Transverse colon (tissue), 4 donors: Measurements from ENCODE around the gene CDCA7. TPM values are rescaled to one million over a fixed set of nuclear protein-coding genes. Genes with fewer than 3 reads are reported as not detected.

Source experiments
- DNase-seq: peaks from one replicate; pipeline ENCODE4 v3.0.0-alpha.2; 2019
- H3K27ac ChIP-seq, 4 donors: fragments of 200-600 bp; sonication (generic); 2 replicates each; pipeline ENCODE4 v1.5.1; 2016 to 2018; ENCODE audit warnings: inconsistent platforms in 4 of 4
- H3K27me3 ChIP-seq: fragments of 200-600 bp; sonication (generic); 2 replicates; pipeline ENCODE4 v1.5.1; 2017; ENCODE audit warnings: inconsistent platforms
- H3K36me3 ChIP-seq, 4 donors: fragments of 200-600 bp; sonication (generic); 2 replicates each; pipeline ENCODE4 v1.5.1; 2017 to 2019; ENCODE audit warnings: inconsistent platforms in 4 of 4
- H3K4me1 ChIP-seq, 4 donors: fragments of 200-600 bp; sonication (generic); 2 replicates each; pipeline ENCODE4 v1.5.1; 2017 to 2020; ENCODE audit warnings: inconsistent platforms in 4 of 4
- H3K4me3 ChIP-seq, 4 donors: fragments of 200-600 bp; sonication (generic); 1 replicate in 1 of 4; 2 replicates in 3 of 4; pipeline versions ENCODE4 v1.5.1 to v1.6.1; 2017 to 2019; ENCODE audit warnings: inconsistent platforms in 4 of 4
- H3K9me3 ChIP-seq, 2 donors: fragments of 200-600 bp; sonication (generic); 2 replicates each; pipeline ENCODE4 v1.5.1; 2017 to 2019; ENCODE audit warnings: inconsistent platforms in 2 of 2
- EP300 ChIP-seq: sonication (generic); formaldehyde crosslinking; IDR thresholded peaks from one replicate; pipeline ENCODE4 v1.6.1; 2017; ENCODE audit warnings: antibody characterized with exemption, low read depth
- POLR2A ChIP-seq: fragments of 450-650 bp; IDR thresholded peaks from one replicate; pipeline ENCODE4 v1.6.1; 2016; ENCODE audit warnings: antibody characterized with exemption, mild to moderate bottlenecking, moderate library complexity
- POLR2AphosphoS5 ChIP-seq, 3 donors: sonication (generic); formaldehyde crosslinking; IDR thresholded peaks; one replicate each; pipeline ENCODE4 v1.6.1; 2016; ENCODE audit warnings: antibody characterized with exemption in 3 of 3
- WGBS, 2 donors: methylation state at CpG; one replicate each; pipeline ENCODE4 v1.1.5; 2018; ENCODE audit warnings: low coverage in 1 of 2; 5-methylcytosine and 5-hydroxymethylcytosine counted together
- in situ Hi-C, 4 donors: fragments of 200-750 bp; cut with MboI; loops; one replicate each; pipeline versions ENCODE4 v1.15.0 to v1.15.1; 2017; ENCODE audit warnings: low sequenced_read_pairs in 3 of 4, low pct_ligation_motif_present in 1 of 4, low pct_unique_long_range_greater_than_20kb in 1 of 4
- intact Hi-C: fragments of 100-400 bp; cut with DNase I; formaldehyde crosslinking; loops from one replicate; pipeline ENCODE4 v1.15.1; 2023; ENCODE audit warnings: low total_unique reads
- total RNA-seq, 4 donors: library from RNA; depleted of rRNA; stranded (reverse); fragments of >200 nt; gene quantifications; one replicate each; pipeline ENCODE4 v1.1.0, GENCODE V29; 2016
- TF ChIP-seq, protein P1 (sequence below), 5 experiments: fragments of 200-600 bp in 3 of 5; fragments of 450-650 bp in 2 of 5; sonication (generic) in 3 of 5; IDR thresholded peaks; 1 replicate in 2 of 5; 2 replicates in 3 of 5; pipeline ENCODE4 v1.5.1; 2016 to 2017; ENCODE audit warnings: antibody characterized with exemption in 5 of 5, inconsistent platforms in 3 of 5, mild to moderate bottlenecking in 2 of 5, moderate library complexity in 1 of 5

CDCA7 gene
- total RNA-seq, 4 donors from 2014 or later: 5.2 to 44.4 (median 11.8) TPM

DNA sequence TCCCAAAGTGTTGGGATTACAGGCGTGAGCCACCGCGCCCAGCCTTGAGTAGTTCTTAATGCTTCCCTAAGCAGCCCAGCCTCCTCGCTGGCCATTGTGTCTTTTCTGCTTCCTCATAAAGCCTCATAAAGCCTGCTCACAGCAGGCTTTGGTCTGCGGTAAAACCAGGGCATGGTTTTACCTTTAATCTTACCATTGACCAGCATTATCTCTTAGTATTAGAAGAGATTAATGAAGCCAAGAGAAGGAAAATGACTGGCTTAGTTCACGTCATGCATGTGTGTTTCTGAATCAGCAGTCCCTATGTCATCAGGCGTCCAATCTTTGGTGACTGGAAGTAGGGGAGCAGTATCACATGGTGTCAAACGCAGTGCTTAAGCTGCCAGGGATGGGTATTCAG lies 14.9 kb upstream of the CDCA7 start:
- intact Hi-C loops: loop anchor here (5.0 kb wide), 1 partner anchor 1952 kb away; no protein-coding TSS in a partner anchor
- Histone ChIP-seq H3K9me3 (peaks cover 0 to under 1% of the 10 kb centered on the region in 2 donors), H3K4me1 (no peaks in the 10 kb centered on the region), H3K36me3 (no peaks in the 10 kb centered on the region), H3K27me3 (no peaks in the 10 kb centered on the region), H3K27ac (no peak overlapping the region), H3K4me3 (no peak overlapping the region)
- no peak for DNase-seq
- in situ Hi-C loops: no loop called here
- WGBS, 2 donors: 98% methylated on average over 8 of the region's 8 CpGs; no CpG with 5 or more reads in 1 of the 2 donors
- TF ChIP-seq POLR2A (no peak), POLR2AphosphoS5 (IDR thresholded peaks at IDR 0.05) (no peak), EP300 (no peak)
- TF ChIP-seq, protein P1, sequence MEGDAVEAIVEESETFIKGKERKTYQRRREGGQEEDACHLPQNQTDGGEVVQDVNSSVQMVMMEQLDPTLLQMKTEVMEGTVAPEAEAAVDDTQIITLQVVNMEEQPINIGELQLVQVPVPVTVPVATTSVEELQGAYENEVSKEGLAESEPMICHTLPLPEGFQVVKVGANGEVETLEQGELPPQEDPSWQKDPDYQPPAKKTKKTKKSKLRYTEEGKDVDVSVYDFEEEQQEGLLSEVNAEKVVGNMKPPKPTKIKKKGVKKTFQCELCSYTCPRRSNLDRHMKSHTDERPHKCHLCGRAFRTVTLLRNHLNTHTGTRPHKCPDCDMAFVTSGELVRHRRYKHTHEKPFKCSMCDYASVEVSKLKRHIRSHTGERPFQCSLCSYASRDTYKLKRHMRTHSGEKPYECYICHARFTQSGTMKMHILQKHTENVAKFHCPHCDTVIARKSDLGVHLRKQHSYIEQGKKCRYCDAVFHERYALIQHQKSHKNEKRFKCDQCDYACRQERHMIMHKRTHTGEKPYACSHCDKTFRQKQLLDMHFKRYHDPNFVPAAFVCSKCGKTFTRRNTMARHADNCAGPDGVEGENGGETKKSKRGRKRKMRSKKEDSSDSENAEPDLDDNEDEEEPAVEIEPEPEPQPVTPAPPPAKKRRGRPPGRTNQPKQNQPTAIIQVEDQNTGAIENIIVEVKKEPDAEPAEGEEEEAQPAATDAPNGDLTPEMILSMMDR (IDR thresholded peaks at IDR 0.05): no peak

- DNase-seq: no peak
- in situ Hi-C loops (no loop called here), intact Hi-C loops (no loop called here)
- H3K4me1 ChIP-seq: peaks cover 0 to 6% (median 0%) of the 10 kb centered on the region in 4 donors
- TF ChIP-seq EP300 (no peak), POLR2AphosphoS5 (IDR thresholded peaks at IDR 0.05) (no peak), POLR2A (no peak)
- TF ChIP-seq, protein P1 (IDR thresholded peaks at IDR 0.05): no peak
- H3K4me3 ChIP-seq: no peak overlapping the region
- H3K36me3 ChIP-seq: no peaks in the 10 kb centered on the region
- no peak overlapping the region for H3K27ac ChIP-seq
- H3K9me3 ChIP-seq: peaks cover 10 to 19% of the 10 kb centered on the region in 2 donors
- no peaks in the 10 kb centered on the region for H3K27me3 ChIP-seq
- WGBS, 2 donors: 88 to 100% methylated on average over 1 of the region's 2 CpGs
Observed at GRCh38 chr2:173343921-173344320, 10.8 kb upstream of the CDCA7 start.

GRCh38 chr2:173346035-173346434 lies 8.6 kb upstream of the CDCA7 start:
- Histone ChIP-seq H3K36me3 (no peaks in the 10 kb centered on the region), H3K27ac (no peak overlapping the region), H3K4me3 (no peak overlapping the region), H3K9me3 (peaks cover 10 to 19% of the 10 kb centered on the region in 2 donors), H3K27me3 (no peaks in the 10 kb centered on the region), H3K4me1 (peaks cover 0 to 6% (median 0%) of the 10 kb centered on the region in 4 donors)
- in situ Hi-C loops (no loop called here), intact Hi-C loops (no loop called here)
- no peak for DNase-seq
- TF ChIP-seq POLR2A (no peak), EP300 (no peak), POLR2AphosphoS5 (IDR thresholded peaks at IDR 0.05) (no peak)
- TF ChIP-seq, protein P1 (IDR thresholded peaks at IDR 0.05): no peak
- WGBS, 2 donors: 82 to 92% methylated on average over 2 to 6 of the region's 6 CpGs

- H3K27ac ChIP-seq: no peak overlapping the region
- TF ChIP-seq POLR2A: no peak
- TF ChIP-seq EP300: no peak
- TF ChIP-seq, protein P1 (IDR thresholded peaks at IDR 0.05): no peak
- TF ChIP-seq POLR2AphosphoS5 (IDR thresholded peaks at IDR 0.05): no peak
- intact Hi-C loops: no loop called here
- peaks cover 10 to 19% of the 10 kb centered on the region in 2 donors for H3K9me3 ChIP-seq
- no peak for DNase-seq
- H3K4me3 ChIP-seq: no peak overlapping the region
- 39 to 72% methylated on average over 5 to 8 of the region's 8 CpGs for WGBS, 2 donors
- peaks cover 5% of the 10 kb centered on the region for H3K27me3 ChIP-seq
- no peaks in the 10 kb centered on the region for H3K36me3 ChIP-seq
- H3K4me1 ChIP-seq: peaks cover 0 to 10% (median 0%) of the 10 kb centered on the region in 4 donors
- in situ Hi-C loops: no loop called here
Observed at GRCh38 chr2:173347305-173348168, 7.1 kb upstream of the CDCA7 start.
